ENCODE measurements around the gene RERE.
"Not testable (repeated sequence)": the region's sequence is repeated elsewhere in the genome, so short reads cannot be mapped to it uniquely, and the experiment has no call there.

DNA sequence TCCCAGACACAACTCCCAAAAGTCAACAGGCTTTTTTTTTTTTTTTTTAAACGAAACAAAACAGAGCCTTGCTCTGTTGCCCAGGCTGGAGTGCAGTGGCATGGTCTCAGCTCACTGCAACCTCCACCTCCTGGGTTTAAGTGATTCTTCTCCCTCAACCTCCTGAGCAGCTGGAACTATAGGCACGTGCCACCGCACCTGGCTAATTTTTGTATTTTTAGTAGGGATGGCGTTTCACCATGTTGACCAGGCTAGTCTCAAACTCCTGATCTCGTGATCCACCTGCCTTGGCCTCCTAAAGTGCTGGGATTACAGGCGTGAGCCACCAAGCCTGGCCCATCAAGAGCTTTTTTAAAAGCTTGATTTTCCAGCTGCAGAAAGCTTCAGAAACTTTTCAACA is 437.1 kb downstream of the RERE start:
- TF ChIP-seq, protein P1, sequence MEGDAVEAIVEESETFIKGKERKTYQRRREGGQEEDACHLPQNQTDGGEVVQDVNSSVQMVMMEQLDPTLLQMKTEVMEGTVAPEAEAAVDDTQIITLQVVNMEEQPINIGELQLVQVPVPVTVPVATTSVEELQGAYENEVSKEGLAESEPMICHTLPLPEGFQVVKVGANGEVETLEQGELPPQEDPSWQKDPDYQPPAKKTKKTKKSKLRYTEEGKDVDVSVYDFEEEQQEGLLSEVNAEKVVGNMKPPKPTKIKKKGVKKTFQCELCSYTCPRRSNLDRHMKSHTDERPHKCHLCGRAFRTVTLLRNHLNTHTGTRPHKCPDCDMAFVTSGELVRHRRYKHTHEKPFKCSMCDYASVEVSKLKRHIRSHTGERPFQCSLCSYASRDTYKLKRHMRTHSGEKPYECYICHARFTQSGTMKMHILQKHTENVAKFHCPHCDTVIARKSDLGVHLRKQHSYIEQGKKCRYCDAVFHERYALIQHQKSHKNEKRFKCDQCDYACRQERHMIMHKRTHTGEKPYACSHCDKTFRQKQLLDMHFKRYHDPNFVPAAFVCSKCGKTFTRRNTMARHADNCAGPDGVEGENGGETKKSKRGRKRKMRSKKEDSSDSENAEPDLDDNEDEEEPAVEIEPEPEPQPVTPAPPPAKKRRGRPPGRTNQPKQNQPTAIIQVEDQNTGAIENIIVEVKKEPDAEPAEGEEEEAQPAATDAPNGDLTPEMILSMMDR (conservative IDR thresholded peaks at IDR 0.05): not testable (repeated sequence)
- TF ChIP-seq EZH2 (IDR thresholded peaks at IDR 0.05; ENCODE audit: low read depth): not testable (repeated sequence)

All from PC-9 (cell line).